WTC11 (cell line): ENCODE measurements around the gene NEK6. TPM values are rescaled to one million over a fixed set of nuclear protein-coding genes. Genes with fewer than 3 reads are reported as not detected.

Experiments used
- ATAC-seq: fragments of 200-7000 bp; cut with Tn5 transposase; 2 replicates; pipeline ENCODE4 v1.10.0; 2021; ENCODE audit warnings: mild to moderate bottlenecking, moderate library complexity
- CTCF ChIA-PET: fragments of 300-600 bp; sonication (Branson Sonifier 250); formaldehyde crosslinking; loops from one replicate; lab custom pipeline; 2021; ENCODE audit warnings: antibody characterized with exemption; lab: Charles Lee
- POLR2A ChIA-PET: fragments of 350-600 bp; sonication (Branson Sonifier 250); formaldehyde crosslinking; loops from one replicate; lab custom pipeline; 2021; ENCODE audit warnings: antibody characterized with exemption; lab: Charles Lee
- DNase-seq: peaks from one replicate; pipeline ENCODE4 v3.0.0; 2021; ENCODE audit warnings: low spot score
- H3K27ac Mint-ChIP-seq: 2 replicates; pipeline ENCODE4 v1.8.0; 2021; ENCODE audit warnings: mixed read lengths
- H3K27me3 Mint-ChIP-seq: 2 replicates; pipeline ENCODE4 v1.8.0; 2021; ENCODE audit warnings: low read depth, mild to moderate bottlenecking, moderate library complexity, mixed read lengths
- H3K36me3 Mint-ChIP-seq: 2 replicates; pipeline ENCODE4 v1.8.0; 2021; ENCODE audit warnings: mixed read lengths
- H3K4me1 Mint-ChIP-seq: 2 replicates; pipeline ENCODE4 v1.8.0; 2022; ENCODE audit warnings: mixed read lengths
- H3K4me3 Mint-ChIP-seq: 2 replicates; pipeline ENCODE4 v1.8.0; 2021; ENCODE audit warnings: mild to moderate bottlenecking, moderate library complexity, mixed read lengths
- H3K9me3 Mint-ChIP-seq: 2 replicates; pipeline ENCODE4 v1.8.0; 2021; ENCODE audit warnings: mixed read lengths
- ELF4 ChIP-seq: sonication (generic); formaldehyde crosslinking; IDR thresholded peaks from 2 replicates; pipeline ENCODE4 v1.8.1; 2022; ENCODE audit warnings: low read depth, mild to moderate bottlenecking, moderate library complexity, missing genetic modification reagents
- FOXP1 ChIP-seq: sonication (generic); formaldehyde crosslinking; IDR thresholded peaks from 2 replicates; pipeline ENCODE4 v1.8.0; 2022; ENCODE audit warnings: missing genetic modification reagents, mild to moderate bottlenecking, moderate library complexity, borderline replicate concordance
- MXD4 ChIP-seq: fragments of 250-450 bp; sonication (Bioruptor Pico); IDR thresholded peaks from 2 replicates; pipeline ENCODE4 v1.8.0; 2021; ENCODE audit warnings: mild to moderate bottlenecking, moderate library complexity, borderline replicate concordance
- MYBL2 ChIP-seq: sonication (generic); formaldehyde crosslinking; IDR thresholded peaks from 2 replicates; pipeline ENCODE4 v1.8.1; 2023; ENCODE audit warnings: mild to moderate bottlenecking, moderate library complexity, missing genetic modification reagents
- OVOL2 ChIP-seq: fragments of 250-450 bp; sonication (Bioruptor Pico); IDR thresholded peaks from 2 replicates; pipeline ENCODE4 v1.9.0; 2021; ENCODE audit warnings: mild to moderate bottlenecking, borderline replicate concordance
- TP53 ChIP-seq: sonication (generic); formaldehyde crosslinking; IDR thresholded peaks from 2 replicates; pipeline ENCODE4 v1.8.1; 2023; ENCODE audit warnings: mild to moderate bottlenecking, missing genetic modification reagents
- ZNF219 ChIP-seq: sonication (generic); formaldehyde crosslinking; IDR thresholded peaks from 2 replicates; pipeline ENCODE4 v1.8.0; 2023; ENCODE audit warnings: missing genetic modification reagents, mild to moderate bottlenecking, borderline replicate concordance
- ZNF396 ChIP-seq: fragments of 250-450 bp; sonication (Bioruptor Pico); IDR thresholded peaks from 2 replicates; pipeline ENCODE4 v1.8.0; 2021; ENCODE audit warnings: mild to moderate bottlenecking, moderate library complexity, borderline replicate concordance
- ZNF671 ChIP-seq: fragments of 250-450 bp; sonication (Bioruptor Pico); IDR thresholded peaks from 2 replicates; pipeline ENCODE4 v1.8.0; 2021; ENCODE audit warnings: mild to moderate bottlenecking
- total RNA-seq: library from RNA; stranded (reverse); gene quantifications from 3 replicates; pipeline ENCODE4 v1.2.3, GENCODE V29; 2021
- TF ChIP-seq, protein P1 (sequence below): sonication (generic); formaldehyde crosslinking; IDR thresholded peaks from 2 replicates; pipeline ENCODE4 v1.8.1; 2022; ENCODE audit warnings: low read depth, mild to moderate bottlenecking, moderate library complexity, missing genetic modification reagents, borderline replicate concordance
- TF ChIP-seq, protein P2 (sequence below): sonication (generic); formaldehyde crosslinking; IDR thresholded peaks from 2 replicates; pipeline ENCODE4 v1.8.1; 2022; ENCODE audit warnings: low read depth, missing genetic modification reagents, borderline replicate concordance
- TF ChIP-seq, protein P3 (sequence below): sonication (generic); formaldehyde crosslinking; IDR thresholded peaks from 2 replicates; pipeline ENCODE4 v1.8.0; 2023; ENCODE audit warnings: missing genetic modification reagents, mild to moderate bottlenecking, borderline replicate concordance
- TF ChIP-seq, protein P4 (sequence below): fragments of 250-450 bp; sonication (Bioruptor Pico); conservative IDR thresholded peaks from 2 replicates; pipeline ENCODE4 v1.9.0; 2021; ENCODE audit warnings: mild to moderate bottlenecking
- TF ChIP-seq, protein P5 (sequence below): sonication (generic); formaldehyde crosslinking; IDR thresholded peaks from 2 replicates; pipeline ENCODE4 v1.8.1; 2022; ENCODE audit warnings: mild to moderate bottlenecking, missing genetic modification reagents, moderate library complexity, borderline replicate concordance
- TF ChIP-seq, protein P6 (sequence below): sonication (generic); formaldehyde crosslinking; IDR thresholded peaks from 2 replicates; pipeline ENCODE4 v1.8.1; 2023; ENCODE audit warnings: mild to moderate bottlenecking, missing genetic modification reagents, moderate library complexity

The NEK6 gene
- total RNA-seq, 1 experiment from 2014 or later, result 23.0 TPM

DNA sequence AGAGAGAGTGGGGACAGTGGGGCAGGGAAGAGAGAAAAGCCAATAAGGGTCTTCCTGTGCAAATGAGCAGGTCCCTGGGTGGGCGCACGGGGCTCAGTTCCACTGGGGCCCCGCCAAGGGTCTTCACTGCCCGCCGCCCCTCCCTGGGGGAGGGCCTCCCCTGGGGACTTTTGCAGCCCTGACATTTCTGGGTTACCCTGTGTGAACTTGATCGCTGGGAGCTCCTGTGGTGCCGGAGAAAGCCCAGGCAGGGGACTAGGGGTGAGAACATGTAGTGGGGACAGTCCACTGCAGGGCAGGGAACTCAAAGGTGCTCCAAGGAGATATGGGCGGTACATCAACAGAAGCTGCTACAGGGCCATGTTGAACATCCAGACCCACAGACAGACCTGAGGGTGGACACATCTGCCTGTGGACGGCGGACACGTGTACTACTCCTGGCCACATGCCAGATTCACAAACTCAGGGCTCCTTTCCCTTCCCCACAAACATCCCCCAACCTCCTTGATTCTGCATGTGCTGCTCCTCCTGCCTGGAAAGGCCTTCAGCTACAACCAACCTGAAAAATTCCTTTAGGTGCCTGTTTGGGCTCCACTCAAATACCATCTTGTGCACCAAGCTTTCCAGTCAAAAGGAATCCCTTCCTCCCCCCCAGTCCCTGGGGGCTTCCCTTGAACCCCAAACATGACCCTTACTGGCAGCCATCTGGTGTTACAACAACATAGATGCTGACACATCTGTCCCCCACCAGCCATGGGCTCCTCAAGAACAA, 43.0 kb upstream of the NEK6 start:
- TF ChIP-seq, protein P1, sequence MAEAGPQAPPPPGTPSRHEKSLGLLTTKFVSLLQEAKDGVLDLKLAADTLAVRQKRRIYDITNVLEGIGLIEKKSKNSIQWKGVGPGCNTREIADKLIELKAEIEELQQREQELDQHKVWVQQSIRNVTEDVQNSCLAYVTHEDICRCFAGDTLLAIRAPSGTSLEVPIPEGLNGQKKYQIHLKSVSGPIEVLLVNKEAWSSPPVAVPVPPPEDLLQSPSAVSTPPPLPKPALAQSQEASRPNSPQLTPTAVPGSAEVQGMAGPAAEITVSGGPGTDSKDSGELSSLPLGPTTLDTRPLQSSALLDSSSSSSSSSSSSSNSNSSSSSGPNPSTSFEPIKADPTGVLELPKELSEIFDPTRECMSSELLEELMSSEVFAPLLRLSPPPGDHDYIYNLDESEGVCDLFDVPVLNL (CRISPR knock-in tag), result no peak
- TF ChIP-seq MXD4 (CRISPR knock-in tag) (no peak), OVOL2 (CRISPR knock-in tag) (no peak), FOXP1 (CRISPR knock-in tag) (no peak), ZNF219 (no peak), MYBL2 (CRISPR knock-in tag) (no peak), TP53 (CRISPR knock-in tag) (no peak), ZNF396 (CRISPR knock-in tag) (no peak), ELF4 (CRISPR knock-in tag) (no peak), ZNF671 (no peak)
- TF ChIP-seq, protein P2, sequence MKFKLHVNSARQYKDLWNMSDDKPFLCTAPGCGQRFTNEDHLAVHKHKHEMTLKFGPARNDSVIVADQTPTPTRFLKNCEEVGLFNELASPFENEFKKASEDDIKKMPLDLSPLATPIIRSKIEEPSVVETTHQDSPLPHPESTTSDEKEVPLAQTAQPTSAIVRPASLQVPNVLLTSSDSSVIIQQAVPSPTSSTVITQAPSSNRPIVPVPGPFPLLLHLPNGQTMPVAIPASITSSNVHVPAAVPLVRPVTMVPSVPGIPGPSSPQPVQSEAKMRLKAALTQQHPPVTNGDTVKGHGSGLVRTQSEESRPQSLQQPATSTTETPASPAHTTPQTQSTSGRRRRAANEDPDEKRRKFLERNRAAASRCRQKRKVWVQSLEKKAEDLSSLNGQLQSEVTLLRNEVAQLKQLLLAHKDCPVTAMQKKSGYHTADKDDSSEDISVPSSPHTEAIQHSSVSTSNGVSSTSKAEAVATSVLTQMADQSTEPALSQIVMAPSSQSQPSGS (CRISPR knock-in tag), result no peak
- TF ChIP-seq, protein P3, sequence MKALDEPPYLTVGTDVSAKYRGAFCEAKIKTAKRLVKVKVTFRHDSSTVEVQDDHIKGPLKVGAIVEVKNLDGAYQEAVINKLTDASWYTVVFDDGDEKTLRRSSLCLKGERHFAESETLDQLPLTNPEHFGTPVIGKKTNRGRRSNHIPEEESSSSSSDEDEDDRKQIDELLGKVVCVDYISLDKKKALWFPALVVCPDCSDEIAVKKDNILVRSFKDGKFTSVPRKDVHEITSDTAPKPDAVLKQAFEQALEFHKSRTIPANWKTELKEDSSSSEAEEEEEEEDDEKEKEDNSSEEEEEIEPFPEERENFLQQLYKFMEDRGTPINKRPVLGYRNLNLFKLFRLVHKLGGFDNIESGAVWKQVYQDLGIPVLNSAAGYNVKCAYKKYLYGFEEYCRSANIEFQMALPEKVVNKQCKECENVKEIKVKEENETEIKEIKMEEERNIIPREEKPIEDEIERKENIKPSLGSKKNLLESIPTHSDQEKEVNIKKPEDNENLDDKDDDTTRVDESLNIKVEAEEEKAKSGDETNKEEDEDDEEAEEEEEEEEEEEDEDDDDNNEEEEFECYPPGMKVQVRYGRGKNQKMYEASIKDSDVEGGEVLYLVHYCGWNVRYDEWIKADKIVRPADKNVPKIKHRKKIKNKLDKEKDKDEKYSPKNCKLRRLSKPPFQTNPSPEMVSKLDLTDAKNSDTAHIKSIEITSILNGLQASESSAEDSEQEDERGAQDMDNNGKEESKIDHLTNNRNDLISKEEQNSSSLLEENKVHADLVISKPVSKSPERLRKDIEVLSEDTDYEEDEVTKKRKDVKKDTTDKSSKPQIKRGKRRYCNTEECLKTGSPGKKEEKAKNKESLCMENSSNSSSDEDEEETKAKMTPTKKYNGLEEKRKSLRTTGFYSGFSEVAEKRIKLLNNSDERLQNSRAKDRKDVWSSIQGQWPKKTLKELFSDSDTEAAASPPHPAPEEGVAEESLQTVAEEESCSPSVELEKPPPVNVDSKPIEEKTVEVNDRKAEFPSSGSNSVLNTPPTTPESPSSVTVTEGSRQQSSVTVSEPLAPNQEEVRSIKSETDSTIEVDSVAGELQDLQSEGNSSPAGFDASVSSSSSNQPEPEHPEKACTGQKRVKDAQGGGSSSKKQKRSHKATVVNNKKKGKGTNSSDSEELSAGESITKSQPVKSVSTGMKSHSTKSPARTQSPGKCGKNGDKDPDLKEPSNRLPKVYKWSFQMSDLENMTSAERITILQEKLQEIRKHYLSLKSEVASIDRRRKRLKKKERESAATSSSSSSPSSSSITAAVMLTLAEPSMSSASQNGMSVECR (CRISPR knock-in tag), result no peak
- TF ChIP-seq, protein P4, sequence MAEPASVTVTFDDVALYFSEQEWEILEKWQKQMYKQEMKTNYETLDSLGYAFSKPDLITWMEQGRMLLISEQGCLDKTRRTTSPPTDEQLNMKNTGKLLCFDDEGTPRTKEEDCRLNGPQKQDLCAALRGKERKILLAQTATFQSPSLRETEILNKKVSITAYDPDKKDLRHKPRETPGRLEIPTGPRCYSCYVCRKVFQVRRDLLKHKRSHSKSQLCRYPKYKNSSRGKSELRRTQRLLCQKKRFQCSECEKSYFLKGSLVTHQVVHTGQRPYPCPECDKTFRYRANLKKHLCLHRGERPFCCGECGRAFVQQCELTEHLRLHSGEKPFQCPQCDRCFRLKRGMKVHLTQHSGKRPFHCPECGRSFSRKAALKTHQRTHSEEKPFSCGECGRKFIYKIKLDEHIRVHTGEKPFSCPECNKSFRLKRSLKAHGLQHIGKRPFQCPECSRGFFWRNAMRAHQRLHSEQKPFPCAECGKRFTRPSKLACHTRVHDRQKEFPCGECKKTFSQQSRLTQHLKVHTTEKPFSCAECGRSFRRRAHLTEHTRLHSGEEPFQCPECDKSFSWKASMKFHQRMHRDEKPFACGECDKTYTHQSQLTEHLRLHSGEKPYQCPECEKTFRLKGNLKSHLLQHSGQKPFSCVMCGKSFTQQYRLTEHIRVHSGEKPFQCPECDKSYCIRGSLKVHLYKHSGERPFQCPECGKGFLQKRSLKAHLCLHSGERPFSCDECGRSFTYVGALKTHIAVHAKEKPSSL (CRISPR knock-in tag), result no peak
- TF ChIP-seq, protein P5, sequence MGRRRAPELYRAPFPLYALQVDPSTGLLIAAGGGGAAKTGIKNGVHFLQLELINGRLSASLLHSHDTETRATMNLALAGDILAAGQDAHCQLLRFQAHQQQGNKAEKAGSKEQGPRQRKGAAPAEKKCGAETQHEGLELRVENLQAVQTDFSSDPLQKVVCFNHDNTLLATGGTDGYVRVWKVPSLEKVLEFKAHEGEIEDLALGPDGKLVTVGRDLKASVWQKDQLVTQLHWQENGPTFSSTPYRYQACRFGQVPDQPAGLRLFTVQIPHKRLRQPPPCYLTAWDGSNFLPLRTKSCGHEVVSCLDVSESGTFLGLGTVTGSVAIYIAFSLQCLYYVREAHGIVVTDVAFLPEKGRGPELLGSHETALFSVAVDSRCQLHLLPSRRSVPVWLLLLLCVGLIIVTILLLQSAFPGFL (CRISPR knock-in tag), result no peak
- TF ChIP-seq, protein P6, sequence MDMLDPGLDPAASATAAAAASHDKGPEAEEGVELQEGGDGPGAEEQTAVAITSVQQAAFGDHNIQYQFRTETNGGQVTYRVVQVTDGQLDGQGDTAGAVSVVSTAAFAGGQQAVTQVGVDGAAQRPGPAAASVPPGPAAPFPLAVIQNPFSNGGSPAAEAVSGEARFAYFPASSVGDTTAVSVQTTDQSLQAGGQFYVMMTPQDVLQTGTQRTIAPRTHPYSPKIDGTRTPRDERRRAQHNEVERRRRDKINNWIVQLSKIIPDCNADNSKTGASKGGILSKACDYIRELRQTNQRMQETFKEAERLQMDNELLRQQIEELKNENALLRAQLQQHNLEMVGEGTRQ, result no peak
- TF ChIP-seq, all 79 proteins: peak for 0
- Mint-ChIP-seq H3K9me3 (no peaks in the 10 kb centered on the region), H3K27ac (no peak overlapping the region), H3K4me3 (no peak overlapping the region), H3K27me3 (no peaks in the 10 kb centered on the region), H3K36me3 (no peaks in the 10 kb centered on the region), H3K4me1 (0 out of 2 replicates have a peak, but pooled peaks cover 3% of the 10 kb centered on the region)
- no peak for ATAC-seq
- ChIA-PET POLR2A (no interaction called here), CTCF (no interaction called here)
- DNase-seq, result no peak
